Esophagus (tissue), 2 donors: Measurements from ENCODE around the gene USF1. TPM values are rescaled to one million over a fixed set of nuclear protein-coding genes. Genes with fewer than 3 reads are reported as not detected.
A peak's percentile ranks its signal among the peaks of the same experiment; 100 is the strongest.
"Not testable (repeated sequence)": the region's sequence is repeated elsewhere in the genome, so short reads cannot be mapped to it uniquely, and the experiment has no call there.

Experiments used
- H3K27ac ChIP-seq, 2 donors: one replicate each; pipeline ENCODE4 v1.5.1; 2013; ENCODE audit warnings: low read depth in 2 of 2, mild to moderate bottlenecking in 2 of 2, inconsistent platforms in 1 of 2, low read length in 1 of 2, moderate library complexity in 1 of 2
- H3K27me3 ChIP-seq, 2 donors: one replicate each; pipeline ENCODE4 v1.6.1; 2013; ENCODE audit warnings: low read length in 2 of 2, control low read depth in 1 of 2, mild to moderate bottlenecking in 1 of 2; ENCODE audit not compliant: insufficient read depth in 2 of 2, control insufficient read depth in 1 of 2
- H3K36me3 ChIP-seq, 2 donors: one replicate each; pipeline ENCODE4 v1.6.1; 2013; ENCODE audit warnings: low read length in 1 of 2; ENCODE audit not compliant: control insufficient read depth in 2 of 2, insufficient read depth in 2 of 2
- H3K4me1 ChIP-seq, 2 donors: one replicate each; pipeline ENCODE4 v1.6.1; 2013; ENCODE audit warnings: low read length in 1 of 2; ENCODE audit not compliant: control insufficient read depth in 2 of 2, insufficient read depth in 2 of 2
- H3K4me3 ChIP-seq, 2 donors: one replicate each; pipeline ENCODE4 v1.5.1; 2013; ENCODE audit warnings: low read length in 2 of 2, mild to moderate bottlenecking in 2 of 2, low read depth in 1 of 2, moderate library complexity in 1 of 2
- H3K9me3 ChIP-seq, 2 donors: one replicate each; pipeline ENCODE4 v1.6.1; 2013; ENCODE audit warnings: mild to moderate bottlenecking in 2 of 2, low read depth in 1 of 2, low read length in 1 of 2, moderate library complexity in 1 of 2; ENCODE audit not compliant: control insufficient read depth in 2 of 2, insufficient read depth in 1 of 2
- WGBS, 2 donors: extraction: QIAGEN DNeasy Blood & Tissue Kit; methylation state at CpG; one replicate each; pipeline ENCODE4 v1.1.7; 2013; 5-methylcytosine and 5-hydroxymethylcytosine counted together
- polyA plus RNA-seq, 2 donors: library from polyadenylated mRNA; stranded (reverse); fragments of 200-250 nt; gene quantifications; one replicate each; pipeline ENCODE4 v1.2.3, GENCODE V29; 2013
- donor health status: healthy with polysubstance abuse.
- donor health status: Bipolar disorder and iron deficiency.

Gene USF1
- polyA plus RNA-seq, 2 donors = 37.6 to 50.1 TPM

DNA sequence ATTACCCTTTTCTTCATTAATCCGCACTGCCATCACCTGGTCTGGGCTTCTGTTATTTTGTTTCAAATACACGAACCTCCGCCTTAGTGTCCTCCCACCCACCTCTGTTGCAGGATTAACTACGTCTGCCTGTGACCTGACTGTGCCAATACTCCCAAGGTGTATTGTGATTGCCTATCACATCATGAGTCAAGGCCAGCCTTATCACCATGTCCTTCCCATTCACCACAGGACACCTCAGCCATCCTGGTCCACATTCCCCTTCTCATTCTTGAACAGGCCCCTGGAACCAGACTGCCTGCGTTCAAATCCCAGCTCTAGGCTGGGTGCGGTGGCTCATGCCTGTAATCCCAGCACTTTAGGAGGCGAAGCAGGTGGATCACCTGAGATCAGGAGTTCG lies 39.2 kb downstream of the USF1 start:
- Histone ChIP-seq H3K27ac (no peak overlapping the region), H3K4me1 (no peaks in the 10 kb centered on the region), H3K36me3 (peaks cover 0 to 3% of the 10 kb centered on the region in 2 donors), H3K27me3 (no peaks in the 10 kb centered on the region), H3K4me3 (no peak overlapping the region), H3K9me3 (no peaks in the 10 kb centered on the region)
- WGBS, 2 donors = 86 to 87% methylated on average over 8 of the region's 8 CpGs

DNA sequence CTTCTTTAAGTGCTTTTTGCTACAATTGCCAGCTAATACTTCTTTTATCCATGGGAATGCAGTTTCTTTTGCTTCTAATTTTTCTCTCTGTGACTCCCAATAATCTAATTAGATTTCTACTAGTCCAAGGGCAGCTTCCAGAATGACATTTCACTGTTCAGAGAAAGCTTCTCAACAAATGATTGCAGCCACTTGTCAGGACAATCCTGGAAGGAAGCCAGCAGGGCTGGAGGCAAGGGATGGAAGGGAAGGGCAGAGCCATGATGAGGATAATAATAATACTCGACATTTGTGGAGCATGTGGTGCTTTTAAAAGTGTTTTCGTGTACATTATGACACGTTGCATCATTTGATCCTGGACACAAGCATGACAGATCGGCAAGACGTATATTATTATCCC lies 44.3 kb downstream of the USF1 start:
- Histone ChIP-seq H3K9me3 (no peaks in the 10 kb centered on the region), H3K27ac (no peak overlapping the region), H3K36me3 (peaks cover 8 to 35% of the 10 kb centered on the region in 2 donors)

DNA sequence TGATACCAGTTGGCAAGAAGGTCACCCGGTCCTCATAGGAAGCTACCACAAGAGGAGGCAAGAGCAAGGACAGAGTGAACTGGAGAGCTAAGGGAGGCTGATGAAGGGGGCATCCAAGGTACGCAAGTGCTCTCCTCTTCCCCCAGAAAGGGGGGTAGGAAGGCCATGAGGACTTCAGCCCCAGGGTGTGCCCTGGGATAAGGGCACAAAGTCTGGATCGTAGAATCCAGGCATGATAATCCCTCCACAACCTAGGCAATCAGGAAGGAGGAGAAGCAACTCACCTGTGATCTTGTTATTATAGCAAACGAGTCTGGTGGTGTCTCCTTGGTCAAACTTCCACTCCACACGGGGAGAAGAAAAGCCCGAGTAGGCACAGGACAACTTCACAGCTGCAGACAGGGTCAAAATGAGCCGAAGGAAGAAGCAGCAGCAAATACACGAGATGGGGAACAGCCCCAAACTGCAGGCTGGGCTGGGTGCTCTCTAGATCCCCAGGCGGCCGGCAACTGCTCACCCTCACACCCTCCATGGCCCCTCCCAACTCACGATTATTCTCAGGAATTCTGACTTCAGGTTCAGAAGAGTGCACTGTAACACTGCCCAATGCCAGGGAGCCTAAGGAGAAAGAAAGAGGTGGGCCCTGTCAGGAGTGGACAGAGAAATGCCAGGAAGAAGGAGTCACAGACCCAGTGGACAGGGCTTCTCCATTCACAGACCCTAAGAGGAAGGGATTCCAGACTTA lies 44.9 kb downstream of the USF1 start:
- Histone ChIP-seq H3K36me3 (peaks cover 8 to 35% of the 10 kb centered on the region in 2 donors), H3K9me3 (no peaks in the 10 kb centered on the region), H3K4me1 (no peaks in the 10 kb centered on the region), H3K4me3 (no peak overlapping the region), H3K27me3 (no peaks in the 10 kb centered on the region), H3K27ac (no peak overlapping the region)
- 76 to 79% methylated on average over 11 of the region's 11 CpGs for WGBS, 2 donors

More for the DNA sequence above, 44.3 kb downstream of the USF1 start:
- no peak overlapping the region for H3K4me3 ChIP-seq
- no peaks in the 10 kb centered on the region for H3K27me3 ChIP-seq
- WGBS, 2 donors = 43 to 55% methylated on average over 5 of the region's 5 CpGs
- no peaks in the 10 kb centered on the region for H3K4me1 ChIP-seq

DNA sequence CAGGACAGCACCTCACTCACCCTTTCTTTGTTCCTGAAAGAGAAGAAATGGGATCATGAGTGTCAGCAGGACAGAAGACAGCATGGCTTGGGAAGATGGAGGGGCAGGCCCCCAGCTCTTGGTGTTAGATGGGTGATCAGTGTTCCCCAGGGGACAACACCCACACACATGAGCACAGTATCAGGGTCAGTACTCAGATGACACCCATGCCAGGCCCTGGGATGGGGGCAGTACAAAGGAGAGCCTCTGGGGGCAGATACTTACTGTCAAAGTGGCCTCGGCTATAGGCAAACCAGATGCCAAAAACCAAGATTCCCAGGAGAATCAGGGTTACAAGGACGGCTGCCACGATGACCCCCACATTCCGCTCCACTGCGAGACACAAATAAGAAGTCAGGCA lies 46.4 kb downstream of the USF1 start:
- peaks cover 8 to 35% of the 10 kb centered on the region in 2 donors for H3K36me3 ChIP-seq
- no peaks in the 10 kb centered on the region for H3K27me3 ChIP-seq
- H3K4me3 ChIP-seq = no peak overlapping the region
- WGBS, 2 donors = 88 to 94% methylated on average over 5 of the region's 5 CpGs
- no peak overlapping the region for H3K27ac ChIP-seq
- no peaks in the 10 kb centered on the region for H3K4me1 ChIP-seq
- H3K9me3 ChIP-seq = no peaks in the 10 kb centered on the region

DNA sequence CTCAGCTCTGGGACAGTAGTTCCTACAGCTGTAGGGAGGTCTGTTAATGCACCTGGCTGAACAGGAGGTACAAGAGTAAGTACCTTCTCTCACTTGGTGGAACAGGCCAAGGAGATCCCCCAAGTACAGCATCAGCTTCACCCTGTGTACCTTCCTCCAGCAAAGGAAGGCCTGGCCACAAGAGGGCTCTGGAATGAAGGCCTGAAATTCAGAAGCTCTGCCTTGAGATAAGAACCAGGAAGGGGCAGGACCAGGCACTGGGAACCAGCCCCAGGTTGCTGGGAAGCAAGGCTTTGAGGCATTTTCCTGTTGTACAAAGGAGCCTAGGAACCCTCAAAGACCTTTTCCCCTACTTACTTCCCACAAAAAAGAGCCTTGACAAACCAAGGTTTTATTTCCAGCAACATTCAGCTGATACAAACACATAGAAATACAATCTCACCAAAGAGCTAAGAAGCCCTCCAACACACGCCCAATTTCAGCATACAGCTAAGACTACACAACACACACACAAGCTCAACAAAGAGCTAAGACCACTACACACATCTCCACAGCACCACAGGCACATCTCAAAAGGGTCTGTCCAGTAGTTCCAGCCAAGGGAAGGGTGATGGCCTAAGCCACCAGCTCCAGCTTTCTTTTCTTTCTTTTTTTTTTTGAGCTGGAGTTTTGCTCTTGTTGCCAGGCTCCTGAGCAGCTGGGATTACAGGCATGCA lies 48.3 kb downstream of the USF1 start:
- peaks cover 8 to 35% of the 10 kb centered on the region in 2 donors for H3K36me3 ChIP-seq
- H3K4me3 ChIP-seq = no peak overlapping the region
- no peaks in the 10 kb centered on the region for H3K9me3 ChIP-seq
- no peaks in the 10 kb centered on the region for H3K4me1 ChIP-seq
- no peaks in the 10 kb centered on the region for H3K27me3 ChIP-seq
- peak overlapping the region; percentile 50 to 80 for H3K27ac ChIP-seq
- WGBS, 2 donors = 74 to 84% methylated on average over 1 of the region's 1 CpG

DNA sequence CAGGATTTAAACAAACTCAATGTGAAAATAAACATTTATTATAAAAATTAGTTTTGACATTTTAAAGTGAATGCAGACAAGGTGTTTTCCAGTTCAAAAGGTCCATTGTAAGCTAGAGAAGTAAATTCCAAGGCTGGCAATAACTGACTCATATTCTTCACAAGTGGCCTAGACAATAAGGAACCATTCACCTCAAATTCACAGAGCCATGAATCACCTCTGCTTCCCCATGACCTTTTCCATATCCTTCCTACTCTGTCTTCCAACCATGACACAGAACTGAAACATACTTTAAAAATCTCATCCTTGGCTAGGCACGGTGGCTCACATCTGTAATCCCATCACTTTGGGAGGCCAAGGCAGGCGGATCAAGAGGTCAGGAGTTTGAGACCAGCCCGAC lies 49.6 kb downstream of the USF1 start:
- Histone ChIP-seq H3K4me1 (no peaks in the 10 kb centered on the region), H3K9me3 (no peaks in the 10 kb centered on the region), H3K36me3 (peaks cover 8 to 32% of the 10 kb centered on the region in 2 donors), H3K27me3 (no peaks in the 10 kb centered on the region), H3K27ac (no peak overlapping the region), H3K4me3 (no peak overlapping the region)
- 66 to 80% methylated on average over 3 of the region's 3 CpGs for WGBS, 2 donors

DNA sequence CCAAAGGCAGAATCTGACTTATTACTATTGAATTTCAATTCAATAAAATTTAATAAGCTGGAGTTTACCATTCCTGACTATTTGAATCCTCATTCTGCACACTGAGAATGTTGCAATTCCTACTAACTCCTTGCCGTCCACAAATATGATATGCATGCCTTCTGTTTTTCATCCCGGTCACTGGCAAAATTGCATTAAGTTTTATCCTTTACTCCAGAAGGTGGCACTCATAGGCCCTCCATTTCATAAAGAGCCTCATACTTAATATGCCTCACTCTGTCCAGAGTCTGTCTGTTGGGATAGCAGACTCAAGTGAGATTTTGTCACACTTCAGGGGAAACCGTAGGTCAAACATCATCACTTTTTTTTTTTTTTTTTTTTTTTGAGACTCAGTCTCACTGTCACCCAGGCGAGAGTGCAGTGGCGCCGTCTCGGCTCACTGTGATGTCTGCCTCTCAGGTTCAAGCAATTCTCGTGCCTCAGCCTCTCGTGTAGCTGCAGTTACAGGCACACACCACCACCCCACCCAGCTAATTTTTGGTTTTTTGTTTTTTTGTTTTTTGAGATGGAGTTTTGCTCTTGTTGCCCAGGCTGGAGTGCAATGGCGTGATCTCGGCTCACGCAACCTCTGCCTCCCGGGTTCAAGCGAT lies 52.1 kb downstream of the USF1 start:
- Histone ChIP-seq H3K36me3 (peaks cover 0 to 7% of the 10 kb centered on the region in 2 donors), H3K9me3 (no peaks in the 10 kb centered on the region), H3K27ac (no peak overlapping the region), H3K4me3 (no peak overlapping the region), H3K4me1 (no peaks in the 10 kb centered on the region), H3K27me3 (no peaks in the 10 kb centered on the region)
- WGBS, 2 donors = 76 to 77% methylated on average over 14 of the region's 14 CpGs

DNA sequence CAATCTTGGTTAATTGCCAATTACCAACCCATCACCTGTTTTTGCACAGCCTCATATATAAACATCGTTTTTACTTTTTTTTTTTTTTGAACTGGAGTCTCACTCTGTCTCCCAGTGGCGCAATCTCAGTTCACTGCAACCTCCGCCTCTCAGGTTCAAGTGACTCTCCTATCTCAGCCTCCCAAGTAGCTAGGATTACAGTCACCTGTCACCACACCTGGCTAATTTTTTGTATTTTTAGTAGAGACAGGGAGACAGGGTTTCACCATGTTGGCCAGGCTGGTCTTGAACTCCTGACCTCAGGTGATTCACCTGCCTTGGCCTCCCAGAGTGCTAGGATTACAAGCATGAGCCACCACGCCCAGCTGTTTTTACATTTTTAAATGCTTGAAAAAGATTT lies 53.7 kb downstream of the USF1 start:
- H3K36me3 ChIP-seq, H3K27me3 ChIP-seq, H3K4me1 ChIP-seq, H3K4me3 ChIP-seq, H3K9me3 ChIP-seq: not testable (repeated sequence)
- WGBS, 2 donors = 79 to 85% methylated on average over 4 of the region's 4 CpGs
- peak overlapping the region in 1 of 2 donors; percentile 59 for H3K27ac ChIP-seq
